PC-9 (cell line): ENCODE measurements around the gene HSPG2. TPM values are rescaled to one million over a fixed set of nuclear protein-coding genes. Genes with fewer than 3 reads are reported as not detected.
"Not testable (repeated sequence)": the region's sequence is repeated elsewhere in the genome, so short reads cannot be mapped to it uniquely, and the experiment has no call there.

Source experiments
- BruUV-seq: library from RNA; stranded (reverse); fragments of 400-500 nt; replicated peaks from 2 replicates; lab custom pipeline; 2021; lab: Mats Ljungman, UMichigan
- CTCF ChIA-PET: fragments of 300-600 bp; sonication (Branson Sonifier 250); formaldehyde crosslinking; loops from one replicate; lab custom pipeline; 2022; ENCODE audit warnings: antibody characterized with exemption; lab: Charles Lee
- POLR2A ChIA-PET: fragments of 300-600 bp; sonication (Branson Sonifier 250); formaldehyde crosslinking; loops from one replicate; lab custom pipeline; 2022; ENCODE audit warnings: antibody characterized with exemption; ENCODE audit not compliant: unreplicated experiment; lab: Charles Lee
- DNase-seq, 2 experiments: peaks; one replicate each; pipeline versions ENCODE4 v3.0.0 to v3.0.0-alpha.2; 2015 to 2022; ENCODE audit warnings: mixed read lengths in 1 of 2
- H2AFZ ChIP-seq: fragments of 200-600 bp; sonication (generic); 2 replicates; pipeline ENCODE4 v1.8.1; 2017; ENCODE audit warnings: antibody characterized with exemption
- H3F3A ChIP-seq: fragments of 200-600 bp; sonication (generic); 2 replicates; pipeline ENCODE4 v1.8.1; 2017; ENCODE audit warnings: antibody characterized with exemption, mild to moderate bottlenecking, low read depth; ENCODE audit not compliant: insufficient read depth
- H3K27ac ChIP-seq: fragments of 200-600 bp; sonication (generic); 2 replicates; pipeline ENCODE4 v1.6.1; 2016; ENCODE audit warnings: mixed run types
- H3K27me3 ChIP-seq: fragments of 200-600 bp; sonication (generic); 2 replicates; pipeline ENCODE4 v1.6.1; 2016; ENCODE audit warnings: low read depth, mixed run types; ENCODE audit not compliant: insufficient read depth
- H3K36me3 ChIP-seq: fragments of 200-600 bp; sonication (generic); 2 replicates; pipeline ENCODE4 v1.6.1; 2016; ENCODE audit warnings: low read depth, mixed run types
- H3K4me1 ChIP-seq: fragments of 200-600 bp; sonication (generic); replicated peaks from 2 replicates; pipeline ENCODE4 v1.6.1; 2016; ENCODE audit warnings: mixed run types; ENCODE audit not compliant: insufficient read depth
- H3K4me2 ChIP-seq: fragments of 200-600 bp; sonication (generic); 2 replicates; pipeline ENCODE4 v1.6.1; 2017; ENCODE audit warnings: mixed run types
- H3K4me3 ChIP-seq: fragments of 200-600 bp; sonication (generic); 2 replicates; pipeline ENCODE4 v1.6.1; 2016; ENCODE audit warnings: mixed run types
- H3K79me2 ChIP-seq: fragments of 200-600 bp; sonication (generic); 2 replicates; pipeline ENCODE4 v1.6.1; 2017; ENCODE audit warnings: low read depth, mixed run types
- H3K9me2 ChIP-seq: fragments of 200-600 bp; sonication (generic); 2 replicates; pipeline ENCODE4 v1.8.1; 2017; ENCODE audit warnings: mild to moderate bottlenecking; ENCODE audit not compliant: insufficient read depth
- H3K9me3 ChIP-seq: fragments of 200-600 bp; sonication (generic); 2 replicates; pipeline ENCODE4 v1.8.1; 2016; ENCODE audit warnings: low read depth; ENCODE audit not compliant: insufficient read depth
- H4K20me1 ChIP-seq: fragments of 200-600 bp; sonication (generic); 2 replicates; pipeline ENCODE4 v1.8.1; 2017; ENCODE audit not compliant: insufficient read depth
- EZH2 ChIP-seq: fragments of 200-600 bp; sonication (generic); IDR thresholded peaks from 2 replicates; pipeline ENCODE4 v1.8.0; 2017; ENCODE audit warnings: antibody characterized with exemption, low read depth
- intact Hi-C: fragments of 100-400 bp; cut with micrococcal nuclease; formaldehyde crosslinking; loops from one replicate; pipeline ENCODE4 v1.10.0; 2022; ENCODE audit not compliant: unreplicated experiment
- total RNA-seq: library from RNA; stranded (reverse); gene quantifications from 2 replicates; pipeline ENCODE4 v1.2.3, GENCODE V29; 2021
- TF ChIP-seq, protein P1 (sequence below): fragments of 200-600 bp; sonication (generic); conservative IDR thresholded peaks from 2 replicates; pipeline ENCODE4 v1.6.1; 2017; ENCODE audit warnings: mixed run types, antibody characterized with exemption, mild to moderate bottlenecking, moderate library complexity

The HSPG2 gene
- total RNA-seq, 1 experiment from 2014 or later = 126 TPM

DNA sequence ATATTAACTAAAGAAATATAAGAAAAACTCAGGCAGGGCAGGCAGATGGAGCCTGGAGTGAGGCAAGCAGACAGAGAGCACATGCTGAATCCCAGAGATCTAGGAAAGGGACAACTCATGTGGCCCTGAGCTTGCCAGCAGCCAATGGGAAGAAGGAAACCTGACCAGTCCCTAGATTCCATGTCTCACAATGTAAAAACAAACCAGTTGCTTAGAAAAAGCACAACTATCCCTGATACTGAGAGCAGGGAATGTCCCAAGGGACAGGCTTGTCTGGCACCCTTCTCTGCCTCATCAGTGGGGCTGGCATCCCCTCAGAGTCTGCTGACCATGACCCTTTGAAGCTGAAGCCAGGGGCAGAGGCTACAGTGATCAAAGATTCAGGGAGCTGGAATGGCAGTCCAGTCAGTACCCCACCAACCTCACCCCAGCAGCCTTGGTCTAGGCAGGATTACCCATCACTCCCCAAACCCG is 27.8 kb downstream of the HSPG2 start:
- Histone ChIP-seq H4K20me1 (no peaks in the 10 kb centered on the region), H3K36me3 (no peaks in the 10 kb centered on the region), H3K4me1 (no peaks in the 10 kb centered on the region), H2AFZ (no peak overlapping the region), H3K9me2 (no peaks in the 10 kb centered on the region), H3K27me3 (no peaks in the 10 kb centered on the region), H3F3A (no peaks in the 10 kb centered on the region), H3K4me2 (no peak overlapping the region), H3K27ac (no peak overlapping the region), H3K9me3 (no peaks in the 10 kb centered on the region), H3K4me3 (no peak overlapping the region), H3K79me2 (no peaks in the 10 kb centered on the region)
- no peak for DNase-seq
- intact Hi-C loops = no loop called here
- TF ChIP-seq, protein P1, sequence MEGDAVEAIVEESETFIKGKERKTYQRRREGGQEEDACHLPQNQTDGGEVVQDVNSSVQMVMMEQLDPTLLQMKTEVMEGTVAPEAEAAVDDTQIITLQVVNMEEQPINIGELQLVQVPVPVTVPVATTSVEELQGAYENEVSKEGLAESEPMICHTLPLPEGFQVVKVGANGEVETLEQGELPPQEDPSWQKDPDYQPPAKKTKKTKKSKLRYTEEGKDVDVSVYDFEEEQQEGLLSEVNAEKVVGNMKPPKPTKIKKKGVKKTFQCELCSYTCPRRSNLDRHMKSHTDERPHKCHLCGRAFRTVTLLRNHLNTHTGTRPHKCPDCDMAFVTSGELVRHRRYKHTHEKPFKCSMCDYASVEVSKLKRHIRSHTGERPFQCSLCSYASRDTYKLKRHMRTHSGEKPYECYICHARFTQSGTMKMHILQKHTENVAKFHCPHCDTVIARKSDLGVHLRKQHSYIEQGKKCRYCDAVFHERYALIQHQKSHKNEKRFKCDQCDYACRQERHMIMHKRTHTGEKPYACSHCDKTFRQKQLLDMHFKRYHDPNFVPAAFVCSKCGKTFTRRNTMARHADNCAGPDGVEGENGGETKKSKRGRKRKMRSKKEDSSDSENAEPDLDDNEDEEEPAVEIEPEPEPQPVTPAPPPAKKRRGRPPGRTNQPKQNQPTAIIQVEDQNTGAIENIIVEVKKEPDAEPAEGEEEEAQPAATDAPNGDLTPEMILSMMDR = no peak
- no peak for TF ChIP-seq EZH2
- no TSS peak for BruUV-seq
- ChIA-PET CTCF (no interaction called here), POLR2A (no interaction called here)

DNA sequence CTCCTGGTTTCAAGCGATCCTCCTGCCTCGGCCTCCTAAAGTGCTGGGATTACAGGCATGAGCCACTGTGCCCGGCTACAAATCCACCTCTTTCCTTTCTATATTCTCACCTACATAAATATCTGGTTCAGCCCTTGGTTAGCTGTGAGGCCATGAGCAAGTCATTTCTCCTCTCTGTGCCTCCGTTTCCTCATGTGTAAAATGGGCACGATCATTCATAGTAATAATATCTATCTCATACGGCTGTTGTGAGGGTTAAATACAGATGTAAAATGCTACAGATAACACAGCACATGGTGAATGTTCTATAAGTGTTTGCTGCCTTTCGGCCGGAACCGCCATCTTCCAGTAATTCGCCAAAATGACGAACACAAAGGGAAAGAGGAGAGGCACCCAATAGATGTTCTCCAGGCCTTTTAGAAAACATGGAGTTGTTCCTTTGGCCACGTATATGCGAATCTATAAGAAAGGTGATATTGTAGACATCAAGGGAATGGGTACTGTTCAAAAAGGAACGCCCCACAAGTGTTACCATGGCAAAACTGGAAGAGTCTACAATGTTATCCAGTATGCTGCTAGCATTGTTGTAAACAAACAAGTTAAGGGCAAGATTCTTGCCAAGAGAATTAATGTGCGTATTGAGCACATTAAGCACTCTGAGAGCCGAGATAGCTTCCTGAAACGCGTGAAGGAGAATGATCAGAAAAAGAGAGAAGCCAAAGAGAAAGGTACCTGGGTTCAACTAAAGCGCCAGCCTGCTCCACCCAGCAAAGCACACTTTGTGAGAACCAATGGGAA is 29.2 kb downstream of the HSPG2 start:
- H3K4me2 ChIP-seq, CTCF ChIA-PET, DNase-seq, H3K9me2 ChIP-seq, H3K79me2 ChIP-seq, H4K20me1 ChIP-seq, H3K27me3 ChIP-seq, H3K9me3 ChIP-seq, intact Hi-C loops, H3K27ac ChIP-seq, H3K4me1 ChIP-seq, BruUV-seq, POLR2A ChIA-PET, H2AFZ ChIP-seq, H3F3A ChIP-seq, H3K36me3 ChIP-seq, H3K4me3 ChIP-seq: not testable (repeated sequence)

DNA sequence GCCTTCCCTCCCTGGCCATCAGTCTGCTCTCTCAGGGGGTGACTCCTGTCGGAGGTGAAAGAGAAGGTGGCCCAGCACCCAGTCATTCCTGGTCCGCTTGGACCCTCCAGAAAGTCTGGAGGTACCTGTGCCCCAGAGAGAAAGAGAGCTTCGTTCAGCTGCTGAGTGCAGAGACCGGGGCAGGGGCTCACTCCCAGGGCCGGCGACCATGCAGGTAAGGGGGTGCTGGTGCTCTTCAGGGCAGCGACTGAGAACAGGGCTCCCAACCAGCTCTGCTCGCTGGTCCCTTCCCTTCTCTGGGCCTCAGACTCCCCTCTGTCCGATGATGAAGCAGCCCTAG is 30.1 kb downstream of the HSPG2 start:
- Histone ChIP-seq H3K9me3 (no peaks in the 10 kb centered on the region), H3K4me3 (no peak overlapping the region), H3K4me1 (no peaks in the 10 kb centered on the region), H4K20me1 (no peaks in the 10 kb centered on the region), H3K27me3 (no peaks in the 10 kb centered on the region), H3K4me2 (no peak overlapping the region), H3F3A (no peaks in the 10 kb centered on the region), H3K9me2 (no peaks in the 10 kb centered on the region), H3K36me3 (no peaks in the 10 kb centered on the region), H3K79me2 (no peaks in the 10 kb centered on the region), H3K27ac (no peak overlapping the region), H2AFZ (no peak overlapping the region)
- no TSS peak for BruUV-seq
- DNase-seq = no peak
- ChIA-PET CTCF (no interaction called here), POLR2A (no interaction called here)
- TF ChIP-seq, protein P1 = no peak
- no peak for TF ChIP-seq EZH2
- intact Hi-C loops = no loop called here
